GM19099 (cell line): ENCODE results near the gene KLHL7.

Experiments used
- POLR2A ChIP-seq: IDR thresholded peaks from 3 replicates; pipeline ENCODE4 v1.6.1; 2011; ENCODE audit warnings: low read depth; ENCODE audit not compliant: insufficient read length; ENCODE audit errors: extremely low read depth

KLHL7 gene

DNA sequence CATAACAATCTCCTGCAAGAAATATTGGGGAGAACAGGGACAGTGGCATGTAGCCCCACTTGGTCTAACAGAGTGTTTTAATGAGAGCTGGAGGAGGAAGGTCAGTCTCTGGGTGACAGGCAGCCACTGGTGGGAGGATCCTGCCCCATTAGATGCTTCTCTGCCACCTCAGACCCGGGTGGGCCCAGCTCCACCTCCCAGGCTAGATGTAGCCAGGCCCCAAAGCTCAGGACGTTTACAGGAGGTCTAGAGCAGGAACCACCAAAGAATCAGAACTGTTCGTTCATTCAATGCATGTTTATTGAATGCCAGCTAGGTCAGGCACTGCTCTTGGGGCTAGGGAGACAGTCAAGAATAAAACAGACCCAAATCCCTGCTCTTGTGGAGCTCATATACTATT, 112.6 kb downstream of the KLHL7 start:
- no peak for TF ChIP-seq POLR2A

- no peak for TF ChIP-seq POLR2A
Observed at GRCh38 chr7:23220690-23221305, 115.2 kb downstream of the KLHL7 start.

- no peak for TF ChIP-seq POLR2A
Observed at GRCh38 chr7:23222439-23223030, 117.0 kb downstream of the KLHL7 start.

DNA sequence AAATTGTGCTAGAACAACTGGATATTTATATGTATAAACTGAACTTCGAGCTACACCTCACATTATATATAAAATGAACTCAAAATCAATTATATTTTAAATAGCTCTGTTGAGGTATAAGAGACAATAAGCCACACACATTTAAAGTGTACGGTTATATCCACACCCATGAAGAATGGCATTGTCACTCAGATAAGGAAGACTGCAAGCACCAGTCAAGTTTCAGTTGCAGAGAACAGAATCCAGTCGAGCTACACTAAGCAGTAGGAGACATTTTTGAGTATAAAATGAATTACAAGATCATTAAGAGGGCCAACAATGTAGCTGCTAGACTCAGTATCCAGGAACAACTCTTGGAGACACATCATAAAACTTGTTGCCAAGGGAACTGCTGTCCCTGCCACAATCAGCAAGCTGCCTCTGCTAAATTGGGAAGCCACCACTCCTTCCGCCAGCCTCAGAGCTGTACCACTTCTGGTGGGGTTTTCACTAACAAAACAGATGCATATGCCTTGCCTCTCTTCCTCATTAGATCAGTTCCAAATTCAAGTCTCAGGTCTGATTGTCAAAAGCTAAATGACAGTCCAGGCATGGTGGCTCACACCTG, 121.4 kb downstream of the KLHL7 start:
- no peak for TF ChIP-seq POLR2A
